T-helper 1 cell treated with Interleukin-12 subunit alpha and Interleukin-12 subunit beta and Interleukin-4 antibody, amounts not matched to agents 30 ng/mL and 1 ng/mL, for 36 hours (primary cell): ENCODE results near the gene MAGEA11. TPM values are rescaled to one million over a fixed set of nuclear protein-coding genes. Genes with fewer than 3 reads are reported as not detected.
"Not testable (repeated sequence)": the region's sequence is repeated elsewhere in the genome, so short reads cannot be mapped to it uniquely, and the experiment has no call there.

Experiments
- intact Hi-C: fragments of 100-400 bp; cut with micrococcal nuclease; formaldehyde crosslinking; loops from one replicate; pipeline ENCODE4 v1.15.1; 2024
- total RNA-seq: library from RNA; stranded (reverse); gene quantifications from 2 replicates; pipeline ENCODE4 v1.2.3, GENCODE V29; 2022

The MAGEA11 gene
- not detected in 2 replicates for total RNA-seq

- intact Hi-C loops = no loop called here
These were observed at the start of gene MAGEA11 for GRCh38 chrX:149711545-149712236. TSS of gene MAGEA11 (plus strand) at chrX:149712060. CDS start at chrX:149713160, 1,100 bp downstream.

GRCh38 chrX:149675088-149675487 lies 36.8 kb upstream of the MAGEA11 start:
- intact Hi-C loops = not testable (repeated sequence)

GRCh38 chrX:149675554-149675953 lies 36.3 kb upstream of the MAGEA11 start:
- intact Hi-C loops = not testable (repeated sequence)

- intact Hi-C loops = not testable (repeated sequence)
These were observed 32.6 kb upstream of the MAGEA11 start for GRCh38 chrX:149679164-149679678.

- intact Hi-C loops = no loop called here
These were observed 30.7 kb upstream of the MAGEA11 start for GRCh38 chrX:149681182-149681581.

GRCh38 chrX:149682031-149682430 lies 29.8 kb upstream of the MAGEA11 start:
- intact Hi-C loops = no loop called here

- intact Hi-C loops = no loop called here
These were observed 28.6 kb upstream of the MAGEA11 start for GRCh38 chrX:149682956-149683947.

- intact Hi-C loops = no loop called here
These were observed 27.7 kb upstream of the MAGEA11 start for GRCh38 chrX:149683966-149684730.

- intact Hi-C loops = no loop called here
These were observed 23.9 kb upstream of the MAGEA11 start for GRCh38 chrX:149687991-149688390.

- intact Hi-C loops = no loop called here
These were observed 23.3 kb upstream of the MAGEA11 start for GRCh38 chrX:149688552-149688951.

- intact Hi-C loops = no loop called here
These were observed 20.1 kb upstream of the MAGEA11 start for GRCh38 chrX:149691794-149692193.

GRCh38 chrX:149692686-149693272 lies 19.1 kb upstream of the MAGEA11 start:
- intact Hi-C loops = not testable (repeated sequence)

GRCh38 chrX:149699761-149700160 lies 12.1 kb upstream of the MAGEA11 start:
- intact Hi-C loops = no loop called here

GRCh38 chrX:149704664-149705063 lies 7.2 kb upstream of the MAGEA11 start:
- intact Hi-C loops = no loop called here

GRCh38 chrX:149707147-149707901 lies 4.5 kb upstream of the MAGEA11 start:
- intact Hi-C loops = no loop called here

GRCh38 chrX:149712831-149713230 lies 971 bp downstream of the MAGEA11 start:
- intact Hi-C loops = no loop called here

- intact Hi-C loops = no loop called here
These were observed 1.6 kb downstream of the MAGEA11 start for GRCh38 chrX:149713279-149714050.

- intact Hi-C loops = no loop called here
These were observed 3.6 kb downstream of the MAGEA11 start for GRCh38 chrX:149715468-149715867.

- intact Hi-C loops = no loop called here
These were observed 4.8 kb downstream of the MAGEA11 start for GRCh38 chrX:149716632-149717031.
